Right kidney (tissue), 1 donor: ENCODE measurements around the gene RSRP1.

Experiments
- DNase-seq: peaks from one replicate; pipeline ENCODE4 v3.0.0-alpha.2; 2016

RSRP1 gene

DNA sequence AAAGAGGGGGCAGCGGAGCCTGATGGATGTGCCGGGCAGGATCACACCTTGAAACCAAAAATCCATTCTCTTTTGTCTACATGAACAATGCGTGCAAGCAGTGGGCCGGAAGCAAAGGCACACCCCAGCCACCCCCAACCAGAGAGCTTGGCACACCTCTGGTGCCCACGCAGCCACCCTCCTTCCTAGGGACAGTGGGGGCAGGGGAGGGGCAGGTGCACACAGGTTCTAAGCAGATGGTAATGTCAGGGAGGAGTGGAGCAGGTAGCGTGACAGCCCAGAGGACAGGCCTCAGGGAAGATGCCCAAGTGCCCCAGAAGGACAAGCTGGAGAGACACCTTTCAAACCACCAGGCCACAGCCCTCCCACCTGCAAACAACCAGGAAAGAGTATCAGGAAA is 51.4 kb downstream of the RSRP1 start:
- no peak for DNase-seq

GRCh38 chr1:25194572-25195020 is 52.7 kb downstream of the RSRP1 start:
- no peak for DNase-seq

- DNase-seq, result no peak
These were observed 53.2 kb downstream of the RSRP1 start for GRCh38 chr1:25194054-25194453.

DNA sequence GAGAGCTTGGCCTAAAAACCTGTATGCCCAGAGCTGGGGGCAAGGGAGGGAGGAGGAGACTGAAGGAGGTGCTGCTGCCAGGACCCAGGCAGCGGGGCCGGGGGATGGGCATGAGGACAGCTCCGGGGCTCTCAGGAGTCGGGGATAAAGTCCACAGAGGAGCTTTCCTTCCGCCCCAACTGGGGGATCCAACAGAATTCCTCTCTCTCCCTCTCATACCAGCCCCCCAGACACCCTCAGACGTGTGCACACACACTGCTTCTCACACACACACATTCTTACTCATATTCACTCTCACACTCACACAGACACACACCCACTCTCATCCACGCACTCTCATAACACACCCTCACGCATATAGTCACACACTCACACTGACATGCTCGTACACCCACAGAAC is 54.0 kb downstream of the RSRP1 start:
- no peak for DNase-seq
